WTC11 (cell line): ENCODE measurements around the gene TRIM2. TPM values are rescaled to one million over a fixed set of nuclear protein-coding genes. Genes with fewer than 3 reads are reported as not detected.

Experiments used
- ATAC-seq: fragments of 200-7000 bp; cut with Tn5 transposase; 2 replicates; pipeline ENCODE4 v1.10.0; 2021; ENCODE audit warnings: mild to moderate bottlenecking, moderate library complexity
- CTCF ChIA-PET: fragments of 300-600 bp; sonication (Branson Sonifier 250); formaldehyde crosslinking; loops from one replicate; lab custom pipeline; 2021; ENCODE audit warnings: antibody characterized with exemption; lab: Charles Lee
- POLR2A ChIA-PET: fragments of 350-600 bp; sonication (Branson Sonifier 250); formaldehyde crosslinking; loops from one replicate; lab custom pipeline; 2021; ENCODE audit warnings: antibody characterized with exemption; lab: Charles Lee
- DNase-seq: peaks from one replicate; pipeline ENCODE4 v3.0.0; 2021; ENCODE audit warnings: low spot score
- H3K27ac Mint-ChIP-seq: 2 replicates; pipeline ENCODE4 v1.8.0; 2021; ENCODE audit warnings: mixed read lengths
- H3K27me3 Mint-ChIP-seq: 2 replicates; pipeline ENCODE4 v1.8.0; 2021; ENCODE audit warnings: low read depth, mild to moderate bottlenecking, moderate library complexity, mixed read lengths
- H3K36me3 Mint-ChIP-seq: 2 replicates; pipeline ENCODE4 v1.8.0; 2021; ENCODE audit warnings: mixed read lengths
- H3K4me1 Mint-ChIP-seq: 2 replicates; pipeline ENCODE4 v1.8.0; 2022; ENCODE audit warnings: mixed read lengths
- H3K4me3 Mint-ChIP-seq: 2 replicates; pipeline ENCODE4 v1.8.0; 2021; ENCODE audit warnings: mild to moderate bottlenecking, moderate library complexity, mixed read lengths
- H3K9me3 Mint-ChIP-seq: 2 replicates; pipeline ENCODE4 v1.8.0; 2021; ENCODE audit warnings: mixed read lengths
- AR ChIP-seq: fragments of 250-450 bp; sonication (Bioruptor Pico); IDR thresholded peaks from 2 replicates; pipeline ENCODE4 v1.9.0; 2021; ENCODE audit warnings: mild to moderate bottlenecking
- ELF4 ChIP-seq: sonication (generic); formaldehyde crosslinking; IDR thresholded peaks from 2 replicates; pipeline ENCODE4 v1.8.1; 2022; ENCODE audit warnings: low read depth, mild to moderate bottlenecking, moderate library complexity, missing genetic modification reagents
- EMX1 ChIP-seq: fragments of 250-450 bp; sonication (Bioruptor Pico); IDR thresholded peaks from 2 replicates; pipeline ENCODE4 v1.8.0; 2021; ENCODE audit warnings: mild to moderate bottlenecking
- ETV6 ChIP-seq: sonication (generic); formaldehyde crosslinking; IDR thresholded peaks from 2 replicates; pipeline ENCODE4 v1.8.1; 2022; ENCODE audit warnings: mild to moderate bottlenecking, missing genetic modification reagents
- FOXP1 ChIP-seq: sonication (generic); formaldehyde crosslinking; IDR thresholded peaks from 2 replicates; pipeline ENCODE4 v1.8.0; 2022; ENCODE audit warnings: missing genetic modification reagents, mild to moderate bottlenecking, moderate library complexity, borderline replicate concordance
- GABPB1 ChIP-seq: sonication (generic); formaldehyde crosslinking; IDR thresholded peaks from 2 replicates; pipeline ENCODE4 v1.8.1; 2023; ENCODE audit warnings: mild to moderate bottlenecking, missing genetic modification reagents
- NFE2L1 ChIP-seq: sonication (generic); formaldehyde crosslinking; IDR thresholded peaks from 2 replicates; pipeline ENCODE4 v1.8.1; 2023; ENCODE audit warnings: missing genetic modification reagents
- RELA ChIP-seq: sonication (generic); formaldehyde crosslinking; IDR thresholded peaks from 2 replicates; pipeline ENCODE4 v1.8.1; 2022; ENCODE audit warnings: missing genetic modification reagents, mild to moderate bottlenecking, borderline replicate concordance
- SMAD4 ChIP-seq: sonication (generic); formaldehyde crosslinking; IDR thresholded peaks from 2 replicates; pipeline ENCODE4 v1.8.0; 2022; ENCODE audit warnings: mild to moderate bottlenecking, missing genetic modification reagents
- STAT6 ChIP-seq: sonication (generic); formaldehyde crosslinking; conservative IDR thresholded peaks from 2 replicates; pipeline ENCODE4 v1.8.1; 2023; ENCODE audit warnings: mild to moderate bottlenecking, low read depth, missing genetic modification reagents, moderate library complexity
- TEAD1 ChIP-seq: sonication (generic); formaldehyde crosslinking; IDR thresholded peaks from 2 replicates; pipeline ENCODE4 v1.8.0; 2022; ENCODE audit warnings: mild to moderate bottlenecking, missing genetic modification reagents
- ZNF263 ChIP-seq: sonication (generic); formaldehyde crosslinking; IDR thresholded peaks from 2 replicates; pipeline ENCODE4 v1.8.1; 2022; ENCODE audit warnings: low read depth, mild to moderate bottlenecking, moderate library complexity, missing genetic modification reagents
- ZNF281 ChIP-seq: sonication (generic); formaldehyde crosslinking; IDR thresholded peaks from 2 replicates; pipeline ENCODE4 v1.8.0; 2023; ENCODE audit warnings: mild to moderate bottlenecking, missing genetic modification reagents
- ZNF425 ChIP-seq: fragments of 250-450 bp; sonication (Bioruptor Pico); conservative IDR thresholded peaks from 2 replicates; pipeline ENCODE4 v1.9.0; 2021; ENCODE audit warnings: mild to moderate bottlenecking
- total RNA-seq: library from RNA; stranded (reverse); gene quantifications from 3 replicates; pipeline ENCODE4 v1.2.3, GENCODE V29; 2021
- TF ChIP-seq, protein P1 (sequence below): sonication (generic); formaldehyde crosslinking; IDR thresholded peaks from 2 replicates; pipeline ENCODE4 v1.8.0; 2023; ENCODE audit warnings: missing genetic modification reagents, mild to moderate bottlenecking, borderline replicate concordance
- TF ChIP-seq, protein P2 (sequence below): sonication (generic); formaldehyde crosslinking; IDR thresholded peaks from 2 replicates; pipeline ENCODE4 v1.8.1; 2023; ENCODE audit warnings: mild to moderate bottlenecking, missing genetic modification reagents

The TRIM2 gene
- total RNA-seq, 1 experiment from 2014 or later = 54.5 TPM

DNA sequence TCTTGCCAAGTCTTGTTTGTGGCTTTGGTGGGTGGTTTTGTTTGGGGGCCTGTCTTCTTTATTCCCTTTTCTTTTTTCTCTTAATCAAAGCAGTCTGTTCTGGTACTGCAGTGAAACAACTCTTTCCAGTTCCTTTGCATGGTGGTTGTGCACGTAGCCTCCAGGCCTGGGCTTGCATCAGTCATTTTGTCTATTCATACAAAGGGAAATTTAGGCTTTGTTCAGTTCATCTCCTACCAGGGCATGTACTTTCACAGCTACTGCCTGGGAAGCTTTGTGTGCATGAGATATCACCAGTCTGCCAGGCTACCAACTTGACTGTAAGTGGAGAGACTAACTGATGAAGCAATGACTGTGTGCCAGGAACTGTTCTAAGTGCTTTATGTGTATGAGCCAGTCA lies 8.5 kb downstream of the TRIM2 start:
- Mint-ChIP-seq H3K4me1 (peaks cover 37% of the 10 kb centered on the region), H3K4me3 (no peak overlapping the region), H3K27ac (no peak overlapping the region), H3K27me3 (peaks cover 5% of the 10 kb centered on the region; the same call in 1 of the 2 replicates), H3K36me3 (peaks cover 30% of the 10 kb centered on the region), H3K9me3 (peaks cover 6% of the 10 kb centered on the region)
- POLR2A ChIA-PET = no interaction called here
- DNase-seq (no peak), ATAC-seq (no peak)
- TF ChIP-seq, protein P1, sequence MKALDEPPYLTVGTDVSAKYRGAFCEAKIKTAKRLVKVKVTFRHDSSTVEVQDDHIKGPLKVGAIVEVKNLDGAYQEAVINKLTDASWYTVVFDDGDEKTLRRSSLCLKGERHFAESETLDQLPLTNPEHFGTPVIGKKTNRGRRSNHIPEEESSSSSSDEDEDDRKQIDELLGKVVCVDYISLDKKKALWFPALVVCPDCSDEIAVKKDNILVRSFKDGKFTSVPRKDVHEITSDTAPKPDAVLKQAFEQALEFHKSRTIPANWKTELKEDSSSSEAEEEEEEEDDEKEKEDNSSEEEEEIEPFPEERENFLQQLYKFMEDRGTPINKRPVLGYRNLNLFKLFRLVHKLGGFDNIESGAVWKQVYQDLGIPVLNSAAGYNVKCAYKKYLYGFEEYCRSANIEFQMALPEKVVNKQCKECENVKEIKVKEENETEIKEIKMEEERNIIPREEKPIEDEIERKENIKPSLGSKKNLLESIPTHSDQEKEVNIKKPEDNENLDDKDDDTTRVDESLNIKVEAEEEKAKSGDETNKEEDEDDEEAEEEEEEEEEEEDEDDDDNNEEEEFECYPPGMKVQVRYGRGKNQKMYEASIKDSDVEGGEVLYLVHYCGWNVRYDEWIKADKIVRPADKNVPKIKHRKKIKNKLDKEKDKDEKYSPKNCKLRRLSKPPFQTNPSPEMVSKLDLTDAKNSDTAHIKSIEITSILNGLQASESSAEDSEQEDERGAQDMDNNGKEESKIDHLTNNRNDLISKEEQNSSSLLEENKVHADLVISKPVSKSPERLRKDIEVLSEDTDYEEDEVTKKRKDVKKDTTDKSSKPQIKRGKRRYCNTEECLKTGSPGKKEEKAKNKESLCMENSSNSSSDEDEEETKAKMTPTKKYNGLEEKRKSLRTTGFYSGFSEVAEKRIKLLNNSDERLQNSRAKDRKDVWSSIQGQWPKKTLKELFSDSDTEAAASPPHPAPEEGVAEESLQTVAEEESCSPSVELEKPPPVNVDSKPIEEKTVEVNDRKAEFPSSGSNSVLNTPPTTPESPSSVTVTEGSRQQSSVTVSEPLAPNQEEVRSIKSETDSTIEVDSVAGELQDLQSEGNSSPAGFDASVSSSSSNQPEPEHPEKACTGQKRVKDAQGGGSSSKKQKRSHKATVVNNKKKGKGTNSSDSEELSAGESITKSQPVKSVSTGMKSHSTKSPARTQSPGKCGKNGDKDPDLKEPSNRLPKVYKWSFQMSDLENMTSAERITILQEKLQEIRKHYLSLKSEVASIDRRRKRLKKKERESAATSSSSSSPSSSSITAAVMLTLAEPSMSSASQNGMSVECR (CRISPR knock-in tag) = no peak
- TF ChIP-seq NFE2L1 (CRISPR knock-in tag) (no peak), ZNF425 (no peak), TEAD1 (CRISPR knock-in tag) (no peak), AR (CRISPR knock-in tag) (no peak), EMX1 (CRISPR knock-in tag) (no peak), SMAD4 (CRISPR knock-in tag) (no peak), ELF4 (no peak), RELA (CRISPR knock-in tag) (no peak), ETV6 (no peak), ZNF263 (CRISPR knock-in tag) (no peak), FOXP1 (CRISPR knock-in tag) (no peak), STAT6 (no peak), GABPB1 (no peak), ZNF281 (no peak)
- TF ChIP-seq, protein P2, sequence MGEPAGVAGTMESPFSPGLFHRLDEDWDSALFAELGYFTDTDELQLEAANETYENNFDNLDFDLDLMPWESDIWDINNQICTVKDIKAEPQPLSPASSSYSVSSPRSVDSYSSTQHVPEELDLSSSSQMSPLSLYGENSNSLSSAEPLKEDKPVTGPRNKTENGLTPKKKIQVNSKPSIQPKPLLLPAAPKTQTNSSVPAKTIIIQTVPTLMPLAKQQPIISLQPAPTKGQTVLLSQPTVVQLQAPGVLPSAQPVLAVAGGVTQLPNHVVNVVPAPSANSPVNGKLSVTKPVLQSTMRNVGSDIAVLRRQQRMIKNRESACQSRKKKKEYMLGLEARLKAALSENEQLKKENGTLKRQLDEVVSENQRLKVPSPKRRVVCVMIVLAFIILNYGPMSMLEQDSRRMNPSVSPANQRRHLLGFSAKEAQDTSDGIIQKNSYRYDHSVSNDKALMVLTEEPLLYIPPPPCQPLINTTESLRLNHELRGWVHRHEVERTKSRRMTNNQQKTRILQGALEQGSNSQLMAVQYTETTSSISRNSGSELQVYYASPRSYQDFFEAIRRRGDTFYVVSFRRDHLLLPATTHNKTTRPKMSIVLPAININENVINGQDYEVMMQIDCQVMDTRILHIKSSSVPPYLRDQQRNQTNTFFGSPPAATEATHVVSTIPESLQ (CRISPR knock-in tag) = no peak
- CTCF ChIA-PET = interaction anchor here (0.9 to 1.1 kb wide), 3 partner anchors 11 to 132 kb away, joined by 3 read pairs; partner anchors contain the start of gene MND1
